ENCODE results near the gene LRRC4C. TPM values are rescaled to one million over a fixed set of nuclear protein-coding genes. Genes with fewer than 3 reads are reported as not detected.

LRRC4C gene
- total and polyA plus RNA-seq, 5 donors = 1.0 to 2.7 (median 2.0) TPM

- 77% methylated on average over 5 of the region's 5 CpGs for WGBS
- H3K9me3 ChIP-seq (ENCODE audit: control insufficient read depth, low read length) = no peaks in the 10 kb centered on the region
- H3K27ac ChIP-seq (ENCODE audit: low read length) = no peak overlapping the region
- H3K27me3 ChIP-seq (ENCODE audit: control insufficient read depth, insufficient read depth) = no peaks in the 10 kb centered on the region
- no peak for DNase-seq
- no peak for ATAC-seq
- no peaks in the 10 kb centered on the region for H3K4me1 ChIP-seq (ENCODE audit: control insufficient read depth, insufficient read depth, low read length)
- intact Hi-C loops (cut with DNase I) = no loop called here
- no peak overlapping the region for H3K4me3 ChIP-seq (ENCODE audit: low read length)
These were observed 1088.4 kb downstream of the LRRC4C start for GRCh38 chr11:40370821-40371616.

GRCh38 chr11:40360206-40360798, 1099.2 kb downstream of the LRRC4C start:
- Histone ChIP-seq H3K9me3 (ENCODE audit: control insufficient read depth, low read length) (no peaks in the 10 kb centered on the region), H3K27ac (ENCODE audit: low read length) (no peak overlapping the region), H3K4me1 (ENCODE audit: control insufficient read depth, insufficient read depth, low read length) (no peaks in the 10 kb centered on the region), H3K27me3 (ENCODE audit: control insufficient read depth, insufficient read depth) (no peaks in the 10 kb centered on the region), H3K4me3 (ENCODE audit: low read length) (no peak overlapping the region)
- ATAC-seq (no peak), DNase-seq (no peak)
- intact Hi-C loops (cut with DNase I) = no loop called here
- 48% methylated on average over 5 of the region's 5 CpGs for WGBS

- Histone ChIP-seq H3K27me3 (ENCODE audit: control insufficient read depth, insufficient read depth) (no peaks in the 10 kb centered on the region), H3K9me3 (ENCODE audit: control insufficient read depth, low read length) (no peaks in the 10 kb centered on the region), H3K27ac (ENCODE audit: low read length) (no peak overlapping the region), H3K4me3 (ENCODE audit: low read length) (no peak overlapping the region), H3K4me1 (ENCODE audit: control insufficient read depth, insufficient read depth, low read length) (no peaks in the 10 kb centered on the region)
- intact Hi-C loops (cut with DNase I) = no loop called here
- ATAC-seq (no peak), DNase-seq (no peak)
- WGBS = 92% methylated on average over 4 of the region's 4 CpGs
These were observed 1105.3 kb downstream of the LRRC4C start for GRCh38 chr11:40354121-40354520.

GRCh38 chr11:40340911-40341310, 1118.5 kb downstream of the LRRC4C start:
- intact Hi-C loops (cut with DNase I) = no loop called here

GRCh38 chr11:40338739-40339138, 1120.7 kb downstream of the LRRC4C start:
- H3K4me3 ChIP-seq (ENCODE audit: low read length) = no peak overlapping the region
- H3K4me1 ChIP-seq (ENCODE audit: control insufficient read depth, insufficient read depth, low read length) = no peaks in the 10 kb centered on the region
- no peak overlapping the region for H3K27ac ChIP-seq (ENCODE audit: low read length)
- no peaks in the 10 kb centered on the region for H3K27me3 ChIP-seq (ENCODE audit: control insufficient read depth, insufficient read depth)
- no peaks in the 10 kb centered on the region for H3K9me3 ChIP-seq (ENCODE audit: control insufficient read depth, low read length)
- ATAC-seq = no peak
- 48% methylated on average over 6 of the region's 6 CpGs for WGBS
- no peak for DNase-seq
- intact Hi-C loops (cut with DNase I) = no loop called here

More at GRCh38 chr11:40340911-40341310, 1118.5 kb downstream of the LRRC4C start:
- Histone ChIP-seq H3K4me1 (ENCODE audit: control insufficient read depth, insufficient read depth, low read length) (no peaks in the 10 kb centered on the region), H3K9me3 (ENCODE audit: control insufficient read depth, low read length) (no peaks in the 10 kb centered on the region), H3K27ac (ENCODE audit: low read length) (no peak overlapping the region), H3K4me3 (ENCODE audit: low read length) (no peak overlapping the region), H3K27me3 (ENCODE audit: control insufficient read depth, insufficient read depth) (no peaks in the 10 kb centered on the region)
- 62% methylated on average over 3 of the region's 3 CpGs for WGBS
- no peak for DNase-seq
- ATAC-seq = no peak

- ATAC-seq = no peak
- 86% methylated on average over 3 of the region's 3 CpGs for WGBS
- H3K9me3 ChIP-seq (ENCODE audit: control insufficient read depth, low read length) = no peaks in the 10 kb centered on the region
These were observed 1121.4 kb downstream of the LRRC4C start for GRCh38 chr11:40338062-40338461.

GRCh38 chr11:40337118-40337517, 1122.3 kb downstream of the LRRC4C start:
- H3K27ac ChIP-seq (ENCODE audit: low read length) = no peak overlapping the region
- ATAC-seq = no peak
- 55% methylated on average over 3 of the region's 3 CpGs for WGBS
- no peaks in the 10 kb centered on the region for H3K4me1 ChIP-seq (ENCODE audit: control insufficient read depth, insufficient read depth, low read length)
- no peaks in the 10 kb centered on the region for H3K27me3 ChIP-seq (ENCODE audit: control insufficient read depth, insufficient read depth)
- H3K4me3 ChIP-seq (ENCODE audit: low read length) = no peak overlapping the region
- no peak for DNase-seq
- no peaks in the 10 kb centered on the region for H3K9me3 ChIP-seq (ENCODE audit: control insufficient read depth, low read length)
- intact Hi-C loops (cut with DNase I) = no loop called here

More at GRCh38 chr11:40338062-40338461, 1121.4 kb downstream of the LRRC4C start:
- intact Hi-C loops (cut with DNase I) = no loop called here
- Histone ChIP-seq H3K27ac (ENCODE audit: low read length) (no peak overlapping the region), H3K4me3 (ENCODE audit: low read length) (no peak overlapping the region), H3K27me3 (ENCODE audit: control insufficient read depth, insufficient read depth) (no peaks in the 10 kb centered on the region), H3K4me1 (ENCODE audit: control insufficient read depth, insufficient read depth, low read length) (no peaks in the 10 kb centered on the region)
- DNase-seq = no peak

GRCh38 chr11:40328890-40329614, 1130.4 kb downstream of the LRRC4C start:
- intact Hi-C loops (cut with DNase I) = no loop called here
- Histone ChIP-seq H3K4me1 (ENCODE audit: control insufficient read depth, insufficient read depth, low read length) (peaks cover 1% of the 10 kb centered on the region), H3K9me3 (ENCODE audit: control insufficient read depth, low read length) (no peaks in the 10 kb centered on the region), H3K27me3 (ENCODE audit: control insufficient read depth, insufficient read depth) (no peaks in the 10 kb centered on the region), H3K4me3 (ENCODE audit: low read length) (no peak overlapping the region), H3K27ac (ENCODE audit: low read length) (no peak overlapping the region)
- DNase-seq = peak in 1 of 3 donors; percentile 60
- 20% methylated on average over 5 of the region's 5 CpGs for WGBS
- ATAC-seq = peak; percentile 83 to 92

GRCh38 chr11:40323241-40323640, 1136.2 kb downstream of the LRRC4C start:
- no peaks in the 10 kb centered on the region for H3K27me3 ChIP-seq (ENCODE audit: control insufficient read depth, insufficient read depth)
- ATAC-seq (no peak), DNase-seq (no peak)
- intact Hi-C loops (cut with DNase I) = no loop called here
- no peaks in the 10 kb centered on the region for H3K9me3 ChIP-seq (ENCODE audit: control insufficient read depth, low read length)
- H3K27ac ChIP-seq (ENCODE audit: low read length) = no peak overlapping the region
- no peaks in the 10 kb centered on the region for H3K4me1 ChIP-seq (ENCODE audit: control insufficient read depth, insufficient read depth, low read length)
- no peak overlapping the region for H3K4me3 ChIP-seq (ENCODE audit: low read length)
- 85% methylated on average over 3 of the region's 3 CpGs for WGBS

GRCh38 chr11:40321537-40321936, 1137.9 kb downstream of the LRRC4C start:
- no peak overlapping the region for H3K27ac ChIP-seq (ENCODE audit: low read length)
- no peak for DNase-seq
- 78% methylated on average over 1 of the region's 1 CpG for WGBS
- H3K4me1 ChIP-seq (ENCODE audit: control insufficient read depth, insufficient read depth, low read length) = no peaks in the 10 kb centered on the region
- ATAC-seq = no peak
- no peak overlapping the region for H3K4me3 ChIP-seq (ENCODE audit: low read length)
- no peaks in the 10 kb centered on the region for H3K9me3 ChIP-seq (ENCODE audit: control insufficient read depth, low read length)
- no peaks in the 10 kb centered on the region for H3K27me3 ChIP-seq (ENCODE audit: control insufficient read depth, insufficient read depth)
- intact Hi-C loops (cut with DNase I) = no loop called here

GRCh38 chr11:40316171-40316570, 1143.3 kb downstream of the LRRC4C start:
- H3K4me1 ChIP-seq (ENCODE audit: control insufficient read depth, insufficient read depth, low read length) = no peaks in the 10 kb centered on the region
- no peak overlapping the region for H3K4me3 ChIP-seq (ENCODE audit: low read length)
- H3K27me3 ChIP-seq (ENCODE audit: control insufficient read depth, insufficient read depth) = no peaks in the 10 kb centered on the region
- H3K27ac ChIP-seq (ENCODE audit: low read length) = no peak overlapping the region
- ATAC-seq (no peak), DNase-seq (no peak)
- intact Hi-C loops (cut with DNase I) = no loop called here
- H3K9me3 ChIP-seq (ENCODE audit: control insufficient read depth, low read length) = no peaks in the 10 kb centered on the region

Data from right cardiac atrium (tissue), 5 donors.